Epithelial cell of prostate (primary cell): ENCODE measurements around the gene SOBP.

ENCODE experiments used
- DNase-seq: peaks from one replicate; pipeline ENCODE4 v3.0.0-alpha.2; 2011; ENCODE audit warnings: low read depth, low spot score
- H3K27ac ChIP-seq: fragments of 450-650 bp; 2 replicates; pipeline ENCODE4 v1.5.1; 2017; ENCODE audit warnings: mild to moderate bottlenecking

The SOBP gene

GRCh38 chr6:107652526-107653182, 162.7 kb downstream of the SOBP start:
- H3K27ac ChIP-seq: no peak overlapping the region
- no peak for DNase-seq

- DNase-seq: no peak
- H3K27ac ChIP-seq: no peak overlapping the region
These were observed 163.3 kb downstream of the SOBP start for GRCh38 chr6:107653183-107653580.

GRCh38 chr6:107653861-107654394, 164.0 kb downstream of the SOBP start:
- no peak overlapping the region for H3K27ac ChIP-seq

GRCh38 chr6:107654764-107655163, 164.8 kb downstream of the SOBP start:
- DNase-seq: no peak
- H3K27ac ChIP-seq: no peak overlapping the region

More at GRCh38 chr6:107653861-107654394, 164.0 kb downstream of the SOBP start:
- no peak for DNase-seq

- no peak for DNase-seq
- H3K27ac ChIP-seq: no peak overlapping the region
These were observed 165.3 kb downstream of the SOBP start for GRCh38 chr6:107655245-107655644.

- no peak for DNase-seq
- H3K27ac ChIP-seq: no peak overlapping the region
These were observed 165.9 kb downstream of the SOBP start for GRCh38 chr6:107655864-107656263.

- no peak for DNase-seq
- no peak overlapping the region for H3K27ac ChIP-seq
These were observed 166.5 kb downstream of the SOBP start for GRCh38 chr6:107656401-107656800.

GRCh38 chr6:107656883-107657282, 167.0 kb downstream of the SOBP start:
- DNase-seq: no peak
- H3K27ac ChIP-seq: no peak overlapping the region

GRCh38 chr6:107657373-107657754, 167.4 kb downstream of the SOBP start:
- no peak overlapping the region for H3K27ac ChIP-seq
- DNase-seq: no peak

GRCh38 chr6:107657755-107658461, 168.0 kb downstream of the SOBP start:
- no peak overlapping the region for H3K27ac ChIP-seq
- no peak for DNase-seq

- no peak overlapping the region for H3K27ac ChIP-seq
- DNase-seq: no peak
These were observed 169.3 kb downstream of the SOBP start for GRCh38 chr6:107658920-107659865.

GRCh38 chr6:107660839-107661238, 170.9 kb downstream of the SOBP start:
- DNase-seq: no peak
- no peak overlapping the region for H3K27ac ChIP-seq

GRCh38 chr6:107661291-107661690, 171.4 kb downstream of the SOBP start:
- DNase-seq: no peak
- H3K27ac ChIP-seq: no peak overlapping the region

GRCh38 chr6:107662333-107662732, 172.4 kb downstream of the SOBP start:
- H3K27ac ChIP-seq: no peak overlapping the region
- DNase-seq: no peak

- DNase-seq: no peak
- no peak overlapping the region for H3K27ac ChIP-seq
These were observed 173.4 kb downstream of the SOBP start for GRCh38 chr6:107663308-107663707.

GRCh38 chr6:107665382-107665781, 175.5 kb downstream of the SOBP start:
- DNase-seq: no peak
- no peak overlapping the region for H3K27ac ChIP-seq

- H3K27ac ChIP-seq: no peak overlapping the region
These were observed 176.4 kb downstream of the SOBP start for GRCh38 chr6:107666084-107666980.

GRCh38 chr6:107666981-107667601, 177.2 kb downstream of the SOBP start:
- no peak for DNase-seq
- no peak overlapping the region for H3K27ac ChIP-seq

More at GRCh38 chr6:107666084-107666980, 176.4 kb downstream of the SOBP start:
- DNase-seq: no peak

GRCh38 chr6:107667790-107668189, 177.9 kb downstream of the SOBP start:
- no peak for DNase-seq
- no peak overlapping the region for H3K27ac ChIP-seq
